WTC11 (cell line): ENCODE data around the gene TEX12. TPM values are rescaled to one million over a fixed set of nuclear protein-coding genes. Genes with fewer than 3 reads are reported as not detected.

Source experiments
- ATAC-seq: fragments of 200-7000 bp; cut with Tn5 transposase; 2 replicates; pipeline ENCODE4 v1.10.0; 2021; ENCODE audit warnings: mild to moderate bottlenecking, moderate library complexity
- CTCF ChIA-PET: fragments of 300-600 bp; sonication (Branson Sonifier 250); formaldehyde crosslinking; loops from one replicate; lab custom pipeline; 2021; ENCODE audit warnings: antibody characterized with exemption; lab: Charles Lee
- POLR2A ChIA-PET: fragments of 350-600 bp; sonication (Branson Sonifier 250); formaldehyde crosslinking; loops from one replicate; lab custom pipeline; 2021; ENCODE audit warnings: antibody characterized with exemption; lab: Charles Lee
- DNase-seq: peaks from one replicate; pipeline ENCODE4 v3.0.0; 2021; ENCODE audit warnings: low spot score
- H3K27ac Mint-ChIP-seq: 2 replicates; pipeline ENCODE4 v1.8.0; 2021; ENCODE audit warnings: mixed read lengths
- H3K27me3 Mint-ChIP-seq: 2 replicates; pipeline ENCODE4 v1.8.0; 2021; ENCODE audit warnings: low read depth, mild to moderate bottlenecking, moderate library complexity, mixed read lengths
- H3K36me3 Mint-ChIP-seq: 2 replicates; pipeline ENCODE4 v1.8.0; 2021; ENCODE audit warnings: mixed read lengths
- H3K4me1 Mint-ChIP-seq: 2 replicates; pipeline ENCODE4 v1.8.0; 2022; ENCODE audit warnings: mixed read lengths
- H3K4me3 Mint-ChIP-seq: 2 replicates; pipeline ENCODE4 v1.8.0; 2021; ENCODE audit warnings: mild to moderate bottlenecking, moderate library complexity, mixed read lengths
- H3K9me3 Mint-ChIP-seq: 2 replicates; pipeline ENCODE4 v1.8.0; 2021; ENCODE audit warnings: mixed read lengths
- CREM ChIP-seq: sonication (generic); formaldehyde crosslinking; IDR thresholded peaks from 2 replicates; pipeline ENCODE4 v1.8.1; 2022; ENCODE audit warnings: mild to moderate bottlenecking, missing genetic modification reagents, moderate library complexity
- E2F5 ChIP-seq: sonication (generic); formaldehyde crosslinking; IDR thresholded peaks from 2 replicates; pipeline ENCODE4 v1.8.1; 2022; ENCODE audit warnings: mild to moderate bottlenecking, moderate library complexity, missing genetic modification reagents
- ESRRA ChIP-seq: sonication (generic); formaldehyde crosslinking; IDR thresholded peaks from 2 replicates; pipeline ENCODE4 v1.8.1; 2022; ENCODE audit warnings: mild to moderate bottlenecking, missing genetic modification reagents, borderline replicate concordance
- FOXJ3 ChIP-seq: sonication (generic); formaldehyde crosslinking; IDR thresholded peaks from 2 replicates; pipeline ENCODE4 v1.9.0; 2021; ENCODE audit warnings: missing genetic modification reagents, mild to moderate bottlenecking, borderline replicate concordance
- GRHL2 ChIP-seq: fragments of 250-450 bp; sonication (Bioruptor Pico); IDR thresholded peaks from 2 replicates; pipeline ENCODE4 v1.8.0; 2022; ENCODE audit warnings: mild to moderate bottlenecking, moderate library complexity; ENCODE audit not compliant: insufficient replicate concordance, severe bottlenecking
- GTF2I ChIP-seq: fragments of 250-450 bp; sonication (Bioruptor Pico); conservative IDR thresholded peaks from 2 replicates; pipeline ENCODE4 v1.4.0; 2021; ENCODE audit warnings: mild to moderate bottlenecking
- HMGA2 ChIP-seq: fragments of 250-450 bp; sonication (Bioruptor Pico); IDR thresholded peaks from 2 replicates; pipeline ENCODE4 v1.4.0; 2021; ENCODE audit warnings: mild to moderate bottlenecking, moderate library complexity
- MLX ChIP-seq: sonication (generic); formaldehyde crosslinking; IDR thresholded peaks from 2 replicates; pipeline ENCODE4 v1.8.1; 2023; ENCODE audit warnings: mild to moderate bottlenecking, missing genetic modification reagents, moderate library complexity
- MYBL2 ChIP-seq: sonication (generic); formaldehyde crosslinking; IDR thresholded peaks from 2 replicates; pipeline ENCODE4 v1.8.1; 2023; ENCODE audit warnings: mild to moderate bottlenecking, moderate library complexity, missing genetic modification reagents
- OVOL2 ChIP-seq: fragments of 250-450 bp; sonication (Bioruptor Pico); IDR thresholded peaks from 2 replicates; pipeline ENCODE4 v1.9.0; 2021; ENCODE audit warnings: mild to moderate bottlenecking, borderline replicate concordance
- SMAD3 ChIP-seq: sonication (generic); formaldehyde crosslinking; IDR thresholded peaks from 2 replicates; pipeline ENCODE4 v1.8.0; 2022; ENCODE audit warnings: missing genetic modification reagents, mild to moderate bottlenecking, borderline replicate concordance
- SOX15 ChIP-seq: fragments of 250-450 bp; sonication (Bioruptor Pico); IDR thresholded peaks from 2 replicates; pipeline ENCODE4 v1.9.0; 2021; ENCODE audit warnings: mild to moderate bottlenecking
- ZBTB21 ChIP-seq: sonication (generic); formaldehyde crosslinking; IDR thresholded peaks from 2 replicates; pipeline ENCODE4 v1.8.1; 2023; ENCODE audit warnings: mild to moderate bottlenecking, missing genetic modification reagents, borderline replicate concordance
- ZNF121 ChIP-seq: sonication (generic); formaldehyde crosslinking; IDR thresholded peaks from 2 replicates; pipeline ENCODE4 v1.8.0; 2023; ENCODE audit warnings: missing genetic modification reagents
- ZNF396 ChIP-seq: fragments of 250-450 bp; sonication (Bioruptor Pico); IDR thresholded peaks from 2 replicates; pipeline ENCODE4 v1.8.0; 2021; ENCODE audit warnings: mild to moderate bottlenecking, moderate library complexity, borderline replicate concordance
- ZNF425 ChIP-seq: fragments of 250-450 bp; sonication (Bioruptor Pico); conservative IDR thresholded peaks from 2 replicates; pipeline ENCODE4 v1.9.0; 2021; ENCODE audit warnings: mild to moderate bottlenecking
- total RNA-seq: library from RNA; stranded (reverse); gene quantifications from 3 replicates; pipeline ENCODE4 v1.2.3, GENCODE V29; 2021
- TF ChIP-seq, protein P1 (sequence below): sonication (generic); formaldehyde crosslinking; IDR thresholded peaks from 2 replicates; pipeline ENCODE4 v1.8.0; 2023; ENCODE audit warnings: mild to moderate bottlenecking, missing genetic modification reagents
- TF ChIP-seq, protein P2 (sequence below): sonication (generic); formaldehyde crosslinking; IDR thresholded peaks from 2 replicates; pipeline ENCODE4 v1.8.1; 2022; ENCODE audit warnings: low read depth, mild to moderate bottlenecking, moderate library complexity, missing genetic modification reagents, borderline replicate concordance
- TF ChIP-seq, protein P3 (sequence below): sonication (generic); formaldehyde crosslinking; conservative IDR thresholded peaks from 2 replicates; pipeline ENCODE4 v1.8.1; 2023; ENCODE audit warnings: mild to moderate bottlenecking, low read depth, missing genetic modification reagents, moderate library complexity

TEX12 gene
- total RNA-seq, 1 experiment from 2014 or later: not detected

DNA sequence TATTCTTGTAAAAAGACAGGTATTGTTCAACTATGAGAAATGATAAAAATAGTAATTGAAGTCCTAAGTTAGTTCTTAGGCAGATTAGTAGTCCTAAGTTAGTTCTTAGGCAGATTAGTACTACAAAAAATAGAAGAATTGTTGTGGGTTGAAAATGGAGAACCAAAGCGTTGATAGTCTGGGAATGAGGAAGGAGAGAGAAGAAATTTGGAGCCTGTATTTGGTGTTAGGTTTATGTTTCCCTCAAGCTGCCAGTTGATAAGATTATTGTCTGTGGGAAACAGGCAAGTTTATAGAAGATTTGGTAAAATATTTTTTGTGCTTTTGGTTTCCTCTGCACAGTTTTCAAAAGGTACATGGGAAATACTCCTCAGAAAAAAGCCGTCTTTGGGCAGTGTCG, 11.8 kb downstream of the TEX12 start:
- H3K27ac Mint-ChIP-seq: no peak overlapping the region
- TF ChIP-seq E2F5 (no peak), ZNF425 (no peak), ZBTB21 (CRISPR knock-in tag) (no peak), OVOL2 (no peak), FOXJ3 (no peak), SOX15 (no peak), ESRRA (CRISPR knock-in tag) (no peak), ZNF121 (CRISPR knock-in tag) (no peak), MYBL2 (no peak), GRHL2 (CRISPR knock-in tag) (no peak), MLX (CRISPR knock-in tag) (no peak), CREM (no peak), HMGA2 (CRISPR knock-in tag) (no peak), GTF2I (CRISPR knock-in tag) (no peak), ZNF396 (CRISPR knock-in tag) (no peak), SMAD3 (CRISPR knock-in tag) (no peak)
- TF ChIP-seq, protein P1, sequence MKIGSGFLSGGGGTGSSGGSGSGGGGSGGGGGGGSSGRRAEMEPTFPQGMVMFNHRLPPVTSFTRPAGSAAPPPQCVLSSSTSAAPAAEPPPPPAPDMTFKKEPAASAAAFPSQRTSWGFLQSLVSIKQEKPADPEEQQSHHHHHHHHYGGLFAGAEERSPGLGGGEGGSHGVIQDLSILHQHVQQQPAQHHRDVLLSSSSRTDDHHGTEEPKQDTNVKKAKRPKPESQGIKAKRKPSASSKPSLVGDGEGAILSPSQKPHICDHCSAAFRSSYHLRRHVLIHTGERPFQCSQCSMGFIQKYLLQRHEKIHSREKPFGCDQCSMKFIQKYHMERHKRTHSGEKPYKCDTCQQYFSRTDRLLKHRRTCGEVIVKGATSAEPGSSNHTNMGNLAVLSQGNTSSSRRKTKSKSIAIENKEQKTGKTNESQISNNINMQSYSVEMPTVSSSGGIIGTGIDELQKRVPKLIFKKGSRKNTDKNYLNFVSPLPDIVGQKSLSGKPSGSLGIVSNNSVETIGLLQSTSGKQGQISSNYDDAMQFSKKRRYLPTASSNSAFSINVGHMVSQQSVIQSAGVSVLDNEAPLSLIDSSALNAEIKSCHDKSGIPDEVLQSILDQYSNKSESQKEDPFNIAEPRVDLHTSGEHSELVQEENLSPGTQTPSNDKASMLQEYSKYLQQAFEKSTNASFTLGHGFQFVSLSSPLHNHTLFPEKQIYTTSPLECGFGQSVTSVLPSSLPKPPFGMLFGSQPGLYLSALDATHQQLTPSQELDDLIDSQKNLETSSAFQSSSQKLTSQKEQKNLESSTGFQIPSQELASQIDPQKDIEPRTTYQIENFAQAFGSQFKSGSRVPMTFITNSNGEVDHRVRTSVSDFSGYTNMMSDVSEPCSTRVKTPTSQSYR (CRISPR knock-in tag): no peak
- TF ChIP-seq, protein P2, sequence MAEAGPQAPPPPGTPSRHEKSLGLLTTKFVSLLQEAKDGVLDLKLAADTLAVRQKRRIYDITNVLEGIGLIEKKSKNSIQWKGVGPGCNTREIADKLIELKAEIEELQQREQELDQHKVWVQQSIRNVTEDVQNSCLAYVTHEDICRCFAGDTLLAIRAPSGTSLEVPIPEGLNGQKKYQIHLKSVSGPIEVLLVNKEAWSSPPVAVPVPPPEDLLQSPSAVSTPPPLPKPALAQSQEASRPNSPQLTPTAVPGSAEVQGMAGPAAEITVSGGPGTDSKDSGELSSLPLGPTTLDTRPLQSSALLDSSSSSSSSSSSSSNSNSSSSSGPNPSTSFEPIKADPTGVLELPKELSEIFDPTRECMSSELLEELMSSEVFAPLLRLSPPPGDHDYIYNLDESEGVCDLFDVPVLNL (CRISPR knock-in tag): no peak
- TF ChIP-seq, protein P3, sequence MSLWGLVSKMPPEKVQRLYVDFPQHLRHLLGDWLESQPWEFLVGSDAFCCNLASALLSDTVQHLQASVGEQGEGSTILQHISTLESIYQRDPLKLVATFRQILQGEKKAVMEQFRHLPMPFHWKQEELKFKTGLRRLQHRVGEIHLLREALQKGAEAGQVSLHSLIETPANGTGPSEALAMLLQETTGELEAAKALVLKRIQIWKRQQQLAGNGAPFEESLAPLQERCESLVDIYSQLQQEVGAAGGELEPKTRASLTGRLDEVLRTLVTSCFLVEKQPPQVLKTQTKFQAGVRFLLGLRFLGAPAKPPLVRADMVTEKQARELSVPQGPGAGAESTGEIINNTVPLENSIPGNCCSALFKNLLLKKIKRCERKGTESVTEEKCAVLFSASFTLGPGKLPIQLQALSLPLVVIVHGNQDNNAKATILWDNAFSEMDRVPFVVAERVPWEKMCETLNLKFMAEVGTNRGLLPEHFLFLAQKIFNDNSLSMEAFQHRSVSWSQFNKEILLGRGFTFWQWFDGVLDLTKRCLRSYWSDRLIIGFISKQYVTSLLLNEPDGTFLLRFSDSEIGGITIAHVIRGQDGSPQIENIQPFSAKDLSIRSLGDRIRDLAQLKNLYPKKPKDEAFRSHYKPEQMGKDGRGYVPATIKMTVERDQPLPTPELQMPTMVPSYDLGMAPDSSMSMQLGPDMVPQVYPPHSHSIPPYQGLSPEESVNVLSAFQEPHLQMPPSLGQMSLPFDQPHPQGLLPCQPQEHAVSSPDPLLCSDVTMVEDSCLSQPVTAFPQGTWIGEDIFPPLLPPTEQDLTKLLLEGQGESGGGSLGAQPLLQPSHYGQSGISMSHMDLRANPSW (CRISPR knock-in tag): no peak
- TF ChIP-seq, all 79 proteins: peak for 0
- Mint-ChIP-seq H3K27me3 (no peaks in the 10 kb centered on the region; the same call in 1 of the 2 replicates), H3K36me3 (no peaks in the 10 kb centered on the region; the same call in 1 of the 2 replicates), H3K4me3 (no peak overlapping the region), H3K4me1 (no peaks in the 10 kb centered on the region), H3K9me3 (peaks cover 8% of the 10 kb centered on the region)
- POLR2A ChIA-PET: no interaction called here
- CTCF ChIA-PET: interaction anchor here (0.5 kb wide), 1 partner anchor 65 kb away, joined by 3 read pairs; no protein-coding TSS in a partner anchor
- DNase-seq (no peak), ATAC-seq (no peak)
